Measurements from ENCODE around the gene RNF130. TPM values are rescaled to one million over a fixed set of nuclear protein-coding genes. Genes with fewer than 3 reads are reported as not detected.

Gene RNF130
- total and polyA plus RNA-seq, 7 experiments from 2014 or later: 3.6 to 76.3 (median 21.0) TPM

DNA sequence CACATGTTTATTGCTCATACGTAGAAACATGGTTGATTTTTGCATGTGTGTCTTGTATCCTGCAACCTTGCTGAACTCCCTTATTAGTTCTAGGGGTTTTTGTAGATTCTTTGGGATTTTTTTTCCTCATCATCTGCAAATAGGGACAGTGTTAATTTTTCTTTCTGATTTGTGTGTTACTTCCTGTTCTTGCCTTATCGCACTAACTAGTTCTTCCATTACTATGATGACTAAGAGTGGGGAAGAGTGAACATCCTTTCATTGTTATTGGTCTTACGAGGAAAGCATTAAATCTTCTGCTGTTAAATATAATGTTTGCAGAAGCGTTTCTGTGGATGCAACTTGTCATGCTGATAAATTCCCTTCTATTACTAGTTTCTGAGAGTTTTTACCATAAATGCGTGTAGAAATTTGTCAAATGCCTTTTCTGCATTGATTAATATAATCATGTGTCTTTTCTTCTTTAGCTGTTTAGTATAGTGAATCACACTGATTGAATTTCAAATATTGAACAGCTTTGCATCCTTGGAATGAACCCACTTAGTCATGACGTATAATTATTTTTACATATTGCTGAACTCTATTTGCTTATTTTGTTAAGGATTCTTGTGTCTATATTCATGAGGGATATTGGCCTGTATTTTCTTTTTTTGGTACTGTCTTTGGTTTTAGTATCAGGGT lies 32.1 kb upstream of the RNF130 start:
- peaks cover 0 to 11% (median 4%) of the 10 kb centered on the region in 5 donors for H3K36me3 Mint-ChIP-seq
- peaks cover 6 to 27% (median 18%) of the 10 kb centered on the region in 11 donors for H3K9me3 Mint-ChIP-seq
- no peaks in the 10 kb centered on the region for H3K27me3 ChIP-seq (ENCODE audit: control insufficient read depth in 2 of 2, insufficient read depth in 2 of 2, low read length in 2 of 2)
- H3K9me3 ChIP-seq (ENCODE audit: control insufficient read depth in 2 of 3, low read length in 3 of 3): peaks cover 0 to 13% (median 0%) of the 10 kb centered on the region in 3 experiments
- H3K27me3 Mint-ChIP-seq: peaks cover 0 to 22% (median 11%) of the 10 kb centered on the region in 5 donors
- H3K27ac Mint-ChIP-seq: no peak overlapping the region
- H3K4me3 ChIP-seq (ENCODE audit: low read length): no peak overlapping the region
- no peaks in the 10 kb centered on the region for H3K4me1 Mint-ChIP-seq
- no peaks in the 10 kb centered on the region for H3K36me3 ChIP-seq (ENCODE audit: control insufficient read depth in 2 of 3, insufficient read depth in 3 of 3, low read length in 3 of 3)
- intact Hi-C loops (cut with micrococcal nuclease): no loop called here
- no peak overlapping the region for H3K27ac ChIP-seq (ENCODE audit: low read depth, low read length)
- no peaks in the 10 kb centered on the region for H3K4me1 ChIP-seq (ENCODE audit: control insufficient read depth in 2 of 2, insufficient read depth in 2 of 2, low read length in 2 of 2)
- ChIA-PET CTCF (no interaction called here), POLR2A (no interaction called here)
- no peak for ATAC-seq
- no peak overlapping the region for H3K4me3 Mint-ChIP-seq
- DNase-seq: no peak

DNA sequence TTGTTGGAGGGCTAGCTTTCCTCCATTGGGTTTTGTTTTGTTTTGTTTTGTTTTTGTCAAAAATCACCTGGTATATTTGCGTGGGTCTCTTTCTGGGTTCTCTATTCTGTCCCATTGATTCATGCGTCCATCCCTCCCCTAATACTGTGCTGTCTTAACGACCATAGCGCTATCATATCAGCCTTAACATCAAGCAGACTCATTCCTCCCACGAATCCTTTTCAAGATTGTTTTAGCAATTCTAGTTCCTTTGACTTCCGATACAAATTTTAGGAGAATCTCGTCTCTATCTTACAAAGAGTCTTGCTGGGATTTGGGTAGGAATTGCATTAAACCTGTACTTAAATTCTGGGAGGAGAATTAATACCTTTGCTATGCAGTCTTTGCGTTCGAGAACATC lies 31.1 kb upstream of the RNF130 start:
- ChIA-PET CTCF (no interaction called here), POLR2A (no interaction called here)
- no peaks in the 10 kb centered on the region for H3K4me1 ChIP-seq (ENCODE audit: control insufficient read depth in 2 of 2, insufficient read depth in 2 of 2, low read length in 2 of 2)
- ATAC-seq (no peak), DNase-seq (no peak)
- H3K4me3 ChIP-seq (ENCODE audit: low read length): no peak overlapping the region
- H3K27ac ChIP-seq (ENCODE audit: low read depth, low read length): no peak overlapping the region
- peaks cover 0 to 7% (median 0%) of the 10 kb centered on the region in 5 donors for H3K36me3 Mint-ChIP-seq
- peaks cover 0 to 9% (median 0%) of the 10 kb centered on the region in 3 experiments for H3K9me3 ChIP-seq (ENCODE audit: control insufficient read depth in 2 of 3, low read length in 3 of 3)
- no peaks in the 10 kb centered on the region for H3K27me3 ChIP-seq (ENCODE audit: control insufficient read depth in 2 of 2, insufficient read depth in 2 of 2, low read length in 2 of 2)
- no peak overlapping the region for H3K4me3 Mint-ChIP-seq
- no peak overlapping the region for H3K27ac Mint-ChIP-seq
- peaks cover 0 to 18% (median 11%) of the 10 kb centered on the region in 5 donors for H3K27me3 Mint-ChIP-seq
- H3K36me3 ChIP-seq (ENCODE audit: control insufficient read depth in 2 of 3, insufficient read depth in 3 of 3, low read length in 3 of 3): no peaks in the 10 kb centered on the region
- H3K9me3 Mint-ChIP-seq: peaks cover 4 to 17% (median 12%) of the 10 kb centered on the region in 11 donors
- intact Hi-C loops (cut with micrococcal nuclease): no loop called here
- no peaks in the 10 kb centered on the region for H3K4me1 Mint-ChIP-seq

DNA sequence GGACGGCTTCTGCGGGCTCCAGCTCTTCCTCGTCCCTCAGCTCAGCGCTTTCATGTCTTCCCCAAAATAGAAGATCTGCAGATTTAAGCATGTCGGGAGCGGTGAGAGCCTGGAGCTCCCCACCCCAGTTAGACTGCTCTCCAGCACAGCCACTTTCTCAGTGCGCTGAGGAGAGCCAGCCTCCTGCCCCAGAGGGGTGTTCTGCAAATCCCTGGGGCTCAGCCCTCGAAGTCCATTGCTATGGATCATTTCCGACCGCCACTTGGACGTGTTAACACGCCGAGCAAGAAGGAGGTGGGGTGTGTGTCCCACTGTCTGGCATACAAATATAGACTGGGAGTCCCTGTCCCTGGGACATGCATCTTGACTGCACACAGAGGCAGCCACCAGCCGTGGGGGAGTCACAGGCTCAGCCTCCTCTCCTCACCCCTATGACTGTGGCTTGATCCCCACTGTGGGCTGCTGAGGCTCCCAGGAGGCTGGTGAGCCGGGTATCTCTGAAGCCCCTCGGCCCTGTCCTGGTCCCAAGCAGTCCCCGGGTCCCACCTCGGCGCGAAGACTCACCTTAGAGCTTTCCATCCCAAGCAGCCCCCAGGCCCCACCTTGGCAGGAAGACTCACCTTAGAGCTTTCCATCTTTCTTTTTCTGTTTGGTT lies 30.0 kb upstream of the RNF130 start:
- peaks cover 0 to 1% (median 0%) of the 10 kb centered on the region in 3 experiments for H3K9me3 ChIP-seq (ENCODE audit: control insufficient read depth in 2 of 3, low read length in 3 of 3)
- Mint-ChIP-seq H3K36me3 (peaks cover 0 to 4% (median 0%) of the 10 kb centered on the region in 5 donors), H3K9me3 (peaks cover 2 to 7% (median 5%) of the 10 kb centered on the region in 11 donors), H3K4me1 (peaks cover 0 to 2% (median 0%) of the 10 kb centered on the region in 7 donors), H3K27ac (no peak overlapping the region), H3K4me3 (no peak overlapping the region), H3K27me3 (peaks cover 0 to 12% (median 5%) of the 10 kb centered on the region in 5 donors)
- no peak overlapping the region for H3K27ac ChIP-seq (ENCODE audit: low read depth, low read length)
- DNase-seq (no peak), ATAC-seq (no peak)
- H3K4me3 ChIP-seq (ENCODE audit: low read length): no peak overlapping the region
- POLR2A ChIA-PET: no interaction called here
- CTCF ChIA-PET: interaction anchor here (0.6 kb wide), 1 partner anchor 373 kb away, joined by 3 read pairs; no protein-coding TSS in a partner anchor
- no peaks in the 10 kb centered on the region for H3K4me1 ChIP-seq (ENCODE audit: control insufficient read depth in 2 of 2, insufficient read depth in 2 of 2, low read length in 2 of 2)
- intact Hi-C loops (cut with micrococcal nuclease): no loop called here
- H3K36me3 ChIP-seq (ENCODE audit: control insufficient read depth in 2 of 3, insufficient read depth in 3 of 3, low read length in 3 of 3): no peaks in the 10 kb centered on the region
- no peaks in the 10 kb centered on the region for H3K27me3 ChIP-seq (ENCODE audit: control insufficient read depth in 2 of 2, insufficient read depth in 2 of 2, low read length in 2 of 2)

DNA sequence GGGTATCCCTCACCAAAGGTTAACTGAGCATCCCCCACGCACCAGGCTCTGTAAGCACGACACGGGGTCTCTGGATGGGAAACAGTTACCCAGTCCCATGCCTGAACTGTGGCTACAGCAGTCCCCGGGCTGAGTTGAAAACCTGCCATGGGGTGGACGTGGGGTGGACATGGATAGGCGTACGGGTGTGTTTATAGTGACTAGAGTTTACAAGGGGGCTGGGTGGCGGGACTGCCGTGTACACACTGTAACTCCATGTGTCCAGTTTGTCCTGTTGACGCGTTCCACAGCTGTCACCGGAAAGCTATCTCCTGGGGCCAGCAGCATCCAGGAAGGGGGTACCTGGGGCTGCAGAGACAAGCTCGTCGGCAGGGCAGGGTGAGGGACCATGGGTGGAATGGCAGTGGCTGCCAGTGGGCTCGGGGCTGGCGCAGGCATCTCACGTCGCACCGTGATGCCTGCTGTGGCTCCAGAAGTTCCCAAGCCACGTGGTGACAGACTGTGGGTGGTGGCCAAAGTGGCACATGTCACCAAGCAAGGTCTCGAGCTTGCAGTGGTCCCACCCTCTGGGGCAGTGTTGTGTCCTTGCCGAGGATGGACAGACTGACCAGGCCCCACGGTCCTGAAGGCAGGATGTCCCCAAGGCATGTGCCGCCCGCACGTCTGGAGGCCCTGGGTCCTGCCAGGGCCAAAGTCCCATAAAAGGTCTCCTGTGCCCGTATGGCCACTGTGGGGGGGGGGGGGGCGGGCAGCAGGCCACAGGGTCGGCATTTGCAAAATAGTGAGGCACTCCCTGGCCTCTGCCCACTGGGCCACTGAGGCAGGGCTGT lies 29.3 kb upstream of the RNF130 start:
- no peaks in the 10 kb centered on the region for H3K36me3 ChIP-seq (ENCODE audit: control insufficient read depth in 2 of 3, insufficient read depth in 3 of 3, low read length in 3 of 3)
- Mint-ChIP-seq H3K27me3 (peaks cover 0 to 6% (median 0%) of the 10 kb centered on the region in 5 donors), H3K9me3 (peaks cover 0 to 3% (median 0%) of the 10 kb centered on the region in 11 donors), H3K36me3 (no peaks in the 10 kb centered on the region), H3K27ac (no peak overlapping the region), H3K4me1 (peaks cover 0 to 2% (median 0%) of the 10 kb centered on the region in 7 donors), H3K4me3 (no peak overlapping the region)
- no peaks in the 10 kb centered on the region for H3K9me3 ChIP-seq (ENCODE audit: control insufficient read depth in 2 of 3, low read length in 3 of 3)
- ChIA-PET POLR2A (no interaction called here), CTCF (no interaction called here)
- H3K4me1 ChIP-seq (ENCODE audit: control insufficient read depth in 2 of 2, insufficient read depth in 2 of 2, low read length in 2 of 2): no peaks in the 10 kb centered on the region
- ATAC-seq (no peak), DNase-seq (no peak)
- H3K4me3 ChIP-seq (ENCODE audit: low read length): no peak overlapping the region
- intact Hi-C loops (cut with micrococcal nuclease): no loop called here
- H3K27ac ChIP-seq (ENCODE audit: low read depth, low read length): no peak overlapping the region
- no peaks in the 10 kb centered on the region for H3K27me3 ChIP-seq (ENCODE audit: control insufficient read depth in 2 of 2, insufficient read depth in 2 of 2, low read length in 2 of 2)

DNA sequence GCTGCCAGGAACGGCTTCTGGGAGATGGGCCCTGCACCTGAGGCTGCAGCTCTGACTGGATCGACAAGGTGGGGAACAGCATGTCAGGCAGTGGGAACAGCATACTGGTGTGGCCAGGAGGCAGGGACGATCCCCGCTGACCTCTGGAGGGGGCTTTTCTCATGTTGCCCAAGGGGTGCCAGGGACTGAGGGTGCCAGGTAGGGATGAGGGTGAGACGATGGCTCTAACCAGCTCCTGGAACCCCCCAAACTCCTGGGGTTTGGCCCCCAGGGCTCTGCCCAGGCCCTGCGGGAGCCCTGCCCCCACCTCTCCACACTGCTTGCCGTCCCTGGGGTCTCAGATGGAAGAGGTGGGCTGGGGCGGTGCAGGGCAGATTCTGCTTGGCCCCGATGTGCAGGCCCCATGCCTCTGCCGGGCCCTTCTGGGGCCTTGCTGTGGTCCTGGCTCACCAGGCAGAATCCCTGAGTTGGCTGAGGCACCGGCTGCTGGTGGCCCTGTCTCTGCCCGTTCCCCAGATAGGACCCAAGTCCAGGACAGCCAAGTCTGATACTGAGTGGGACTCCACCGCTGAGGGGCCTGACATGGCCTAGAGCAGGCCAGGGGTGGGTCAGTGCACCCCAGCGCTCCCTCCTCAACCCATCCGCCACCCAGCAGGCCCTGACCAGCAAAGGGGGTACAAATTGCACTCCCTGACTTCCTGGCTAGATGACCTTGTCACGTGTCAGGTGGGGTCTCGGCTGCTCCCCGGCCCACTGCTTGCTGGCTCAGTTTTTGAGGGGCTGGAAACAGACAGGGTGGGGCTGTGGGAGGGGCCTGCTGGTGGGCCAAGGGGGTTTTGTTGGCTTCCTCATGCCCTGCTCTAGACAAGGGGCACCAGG lies 28.4 kb upstream of the RNF130 start:
- ATAC-seq: no peak
- Mint-ChIP-seq H3K27ac (no peak overlapping the region), H3K4me3 (no peak overlapping the region), H3K9me3 (peaks cover 0 to 3% (median 0%) of the 10 kb centered on the region in 11 donors), H3K27me3 (peaks cover 0 to 6% (median 4%) of the 10 kb centered on the region in 5 donors), H3K36me3 (no peaks in the 10 kb centered on the region), H3K4me1 (peaks cover 0 to 2% (median 0%) of the 10 kb centered on the region in 7 donors)
- no peaks in the 10 kb centered on the region for H3K4me1 ChIP-seq (ENCODE audit: control insufficient read depth in 2 of 2, insufficient read depth in 2 of 2, low read length in 2 of 2)
- no peak overlapping the region for H3K27ac ChIP-seq (ENCODE audit: low read depth, low read length)
- intact Hi-C loops (cut with micrococcal nuclease): no loop called here
- DNase-seq: no peak
- no peaks in the 10 kb centered on the region for H3K27me3 ChIP-seq (ENCODE audit: control insufficient read depth in 2 of 2, insufficient read depth in 2 of 2, low read length in 2 of 2)
- H3K36me3 ChIP-seq (ENCODE audit: control insufficient read depth in 2 of 3, insufficient read depth in 3 of 3, low read length in 3 of 3): no peaks in the 10 kb centered on the region
- CTCF ChIA-PET: no interaction called here
- POLR2A ChIA-PET: no interaction called here
- no peak overlapping the region for H3K4me3 ChIP-seq (ENCODE audit: low read length)
- no peaks in the 10 kb centered on the region for H3K9me3 ChIP-seq (ENCODE audit: control insufficient read depth in 2 of 3, low read length in 3 of 3)
